ENCODE measurements around the gene ISM1.

GRCh38 chr20:13321416-13321815, 100.3 kb downstream of the ISM1 start:
- TF ChIP-seq CTCF (IDR thresholded peaks at IDR 0.05; ENCODE audit: poor library complexity, severe bottlenecking) (no peak), EZH2 (IDR thresholded peaks at IDR 0.05; ENCODE audit: borderline replicate concordance, insufficient read depth, low read length, poor library complexity, severe bottlenecking) (no peak), EP300 (conservative IDR thresholded peaks at IDR 0.05; ENCODE audit: poor library complexity, severe bottlenecking) (no peak)

Measured in neural cell (in vitro differentiated cells).